G401.6 (cell line): ENCODE data around the gene EEF2K.
"Not testable (repeated sequence)": the region's sequence is repeated elsewhere in the genome, so short reads cannot be mapped to it uniquely, and the experiment has no call there.

Experiments
- FAIRE-seq: peaks from 2 replicates; lab custom pipeline; 2012; peaks lifted over from hg19 to GRCh38; lab: Jason Lieb, UNC

The EEF2K gene

DNA sequence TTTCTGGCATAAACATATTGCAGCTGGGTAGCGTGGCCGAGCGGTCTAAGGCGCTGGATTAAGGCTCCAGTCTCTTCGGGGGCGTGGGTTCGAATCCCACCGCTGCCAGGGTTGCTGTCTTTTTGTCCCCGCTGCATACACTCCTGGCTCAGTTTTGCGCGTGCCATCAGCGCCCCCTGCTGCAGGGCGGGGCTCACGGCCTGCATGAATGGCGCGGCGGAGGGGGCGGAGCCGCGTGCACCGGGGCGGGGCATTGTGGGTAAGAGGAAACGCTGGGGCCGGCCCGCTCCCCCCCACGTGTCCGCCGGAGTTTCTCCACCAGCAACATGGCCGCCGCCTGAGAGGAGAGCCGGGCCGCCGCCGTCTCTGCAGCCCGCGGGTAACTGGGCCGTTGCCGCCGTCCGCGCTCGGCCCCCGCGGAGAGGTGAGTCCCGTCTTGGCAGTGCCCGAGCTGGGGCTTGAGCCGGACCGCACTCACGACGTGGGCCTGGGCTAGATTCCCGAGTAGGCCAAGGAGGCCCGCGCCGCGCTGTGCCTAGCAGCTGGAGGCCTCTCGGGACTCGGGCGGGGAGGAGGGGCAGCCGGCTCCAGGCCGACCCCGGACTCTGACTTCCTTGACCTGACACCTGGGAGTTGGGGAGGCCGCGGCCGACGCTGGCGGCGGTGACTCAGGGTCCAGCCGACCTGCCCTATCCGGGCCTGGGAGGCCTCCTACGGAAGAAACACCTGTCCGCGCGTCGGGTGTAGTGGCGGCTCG lies 91.2 kb downstream of the EEF2K start, which contains the start of gene POLR3E:
Gene POLR3E, plus strand, starts transcription at position 296 of the 757 bp plus-strand sequence. CDS start 5,560 bp downstream, outside the sequence.
- FAIRE-seq, result peak; percentile 69

DNA sequence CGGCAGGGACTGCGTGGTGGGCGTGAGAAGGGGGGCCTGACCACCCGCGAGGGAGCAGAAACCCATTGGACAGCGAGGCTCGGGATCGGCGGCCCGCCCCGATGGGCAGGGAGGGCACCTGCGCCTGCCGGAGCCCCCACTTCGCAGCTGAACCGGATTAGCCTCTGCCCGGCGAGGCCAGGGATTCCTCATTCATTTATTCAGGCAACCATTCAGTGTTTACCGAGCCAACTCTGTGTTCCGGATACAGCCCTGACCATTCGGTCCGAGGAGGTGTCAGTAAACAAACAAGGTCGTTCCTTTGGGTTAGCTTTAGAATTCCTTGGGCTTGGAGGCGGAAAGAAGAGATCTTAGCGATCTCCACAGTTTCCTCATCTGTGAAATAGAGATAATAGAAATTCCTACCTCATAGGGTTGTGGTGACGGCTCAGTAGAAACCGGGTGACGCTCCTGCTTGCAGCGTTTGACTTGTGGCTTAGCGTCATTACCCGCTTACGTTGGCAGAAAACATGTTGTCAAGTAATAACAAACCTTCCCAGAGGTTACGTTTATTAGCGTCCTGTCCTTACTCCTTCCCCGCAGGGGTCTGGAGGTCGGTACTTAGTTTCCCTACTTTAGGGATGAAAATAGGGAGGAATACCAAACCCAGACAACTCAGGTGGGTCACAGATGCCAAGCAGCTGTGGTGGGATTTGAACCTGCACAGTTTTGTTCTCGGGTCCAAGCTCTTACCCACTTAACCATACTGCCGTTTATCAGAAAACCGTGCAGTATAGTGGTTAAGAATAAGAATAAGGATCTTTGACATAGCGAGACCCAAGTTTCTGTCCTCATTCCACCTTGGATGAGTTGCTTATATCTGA lies 92.0 kb downstream of the EEF2K start:
- peak; percentile 93 for FAIRE-seq

DNA sequence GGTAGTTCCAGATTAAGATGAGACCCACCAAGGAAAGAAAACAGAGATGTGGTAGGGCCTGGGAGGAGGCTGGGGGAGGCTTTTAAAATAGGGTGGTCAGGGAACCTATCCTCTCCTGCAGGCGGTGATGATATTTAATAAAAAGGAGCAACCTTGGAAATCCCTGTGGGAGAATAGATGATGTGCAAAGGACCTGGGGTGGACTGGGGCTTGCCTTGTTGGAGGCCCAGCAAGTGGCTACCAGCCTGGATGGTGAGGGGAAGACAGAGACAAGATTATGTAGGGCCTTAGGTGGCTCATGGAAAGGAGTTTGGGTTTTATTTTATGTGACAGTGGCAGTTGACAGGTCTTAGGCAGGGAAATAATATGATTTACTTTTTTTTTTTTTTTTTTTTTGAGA lies 93.0 kb downstream of the EEF2K start:
- FAIRE-seq, result no peak

DNA sequence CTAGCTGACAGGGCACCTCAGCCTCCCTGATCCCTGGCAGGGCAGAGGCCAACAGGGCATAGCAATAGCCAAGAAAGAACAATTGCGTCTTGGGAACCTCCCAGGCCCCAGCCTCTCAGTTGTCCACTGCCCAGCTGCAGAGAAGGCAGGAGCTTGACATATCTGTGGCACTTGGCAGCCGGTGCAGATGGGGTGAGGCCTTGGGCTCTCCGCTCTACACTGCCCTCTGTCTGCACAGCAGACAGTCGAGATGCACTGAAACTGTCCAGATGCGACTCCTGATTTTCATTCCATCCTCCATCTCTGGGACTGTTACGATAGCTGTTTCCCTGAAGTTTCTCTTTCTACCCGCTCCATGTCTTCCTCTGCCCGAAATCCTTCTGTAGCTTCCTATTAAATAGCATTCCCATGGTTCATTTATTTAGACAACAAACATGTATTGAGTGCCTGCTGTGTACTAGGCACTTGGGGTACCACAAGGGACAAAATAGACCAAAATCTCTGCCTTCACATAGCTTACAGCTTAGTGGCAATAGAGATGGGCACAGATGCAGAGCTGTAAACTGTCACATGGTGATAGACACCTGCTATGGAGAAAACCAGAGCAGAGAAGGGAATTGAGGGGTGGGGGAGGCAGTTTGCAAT lies 94.5 kb downstream of the EEF2K start:
- no peak for FAIRE-seq

GRCh38 chr16:22301423-22301822 lies 95.3 kb downstream of the EEF2K start:
- FAIRE-seq, result not testable (repeated sequence)

DNA sequence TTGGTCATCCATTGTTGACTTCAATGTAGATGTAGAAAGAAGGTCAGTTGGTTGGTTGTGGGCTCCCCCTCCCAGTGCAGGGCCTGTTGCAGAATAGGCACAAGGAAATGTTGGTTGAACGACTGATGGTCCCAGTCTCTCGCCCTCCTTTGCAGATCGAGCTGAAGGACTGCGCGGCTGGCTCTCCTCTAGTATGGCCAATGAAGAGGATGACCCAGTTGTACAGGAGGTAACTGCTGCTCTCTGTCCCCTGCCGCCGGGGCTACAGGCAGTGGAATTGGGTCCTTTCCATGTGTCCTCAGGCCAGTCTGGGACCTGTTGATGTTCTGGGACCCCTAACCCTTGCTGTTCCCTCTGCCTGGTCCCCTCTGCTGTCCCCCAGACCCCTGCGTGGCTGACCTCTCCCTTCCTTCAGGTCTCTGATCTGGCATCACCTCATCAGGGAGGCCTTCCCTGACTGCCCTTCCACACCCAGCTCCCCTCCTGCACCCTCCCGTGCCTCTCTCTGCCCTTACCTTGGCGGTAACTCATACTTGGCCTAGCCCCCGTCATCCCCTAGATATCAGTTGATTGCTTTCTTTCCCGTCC lies 96.8 kb downstream of the EEF2K start:
- no peak for FAIRE-seq

GRCh38 chr16:22304411-22304810 lies 98.3 kb downstream of the EEF2K start:
- FAIRE-seq, result no peak

- FAIRE-seq, result no peak
Observed at GRCh38 chr16:22306788-22307187, 100.7 kb downstream of the EEF2K start.

DNA sequence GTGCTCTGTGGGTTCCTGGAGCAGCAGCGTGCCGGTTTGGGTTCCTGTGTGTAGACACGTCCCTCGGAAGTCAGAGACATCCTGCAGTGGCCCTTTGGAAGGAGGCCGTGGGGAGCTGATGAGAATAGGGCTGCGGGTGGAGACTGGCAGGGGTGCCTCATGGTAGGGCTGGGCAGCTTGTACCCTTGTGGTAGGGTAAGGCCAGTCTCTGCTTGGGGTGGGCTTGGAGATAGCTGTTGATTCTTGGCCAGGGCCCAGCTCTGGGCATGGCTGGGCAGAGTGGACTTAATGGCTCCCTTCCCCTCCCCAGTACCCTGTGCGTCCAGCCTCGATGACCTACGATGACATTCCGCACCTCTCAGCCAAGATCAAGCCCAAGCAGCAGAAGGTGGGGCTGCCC lies 101.8 kb downstream of the EEF2K start:
- FAIRE-seq, result no peak

GRCh38 chr16:22308824-22309520 lies 102.9 kb downstream of the EEF2K start:
- no peak for FAIRE-seq

DNA sequence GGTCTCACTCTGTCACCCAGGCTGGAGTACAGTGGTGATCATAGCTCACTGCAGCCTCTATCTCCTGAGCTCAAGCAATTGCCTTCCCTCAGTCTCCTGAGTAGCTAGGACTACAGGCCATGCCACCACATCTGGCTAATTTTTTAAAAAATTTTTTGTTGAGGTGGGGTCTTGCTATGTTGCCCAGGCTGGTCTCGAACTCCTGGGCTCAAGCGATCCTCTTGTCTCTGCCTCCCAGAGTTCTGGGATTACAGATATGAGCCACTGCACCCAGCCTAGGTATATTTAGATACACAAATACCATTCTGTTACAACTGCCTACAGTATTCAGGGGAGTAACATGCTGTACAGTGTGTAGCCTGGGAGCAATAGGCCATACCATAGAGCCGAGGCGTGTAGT lies 105.4 kb downstream of the EEF2K start:
- FAIRE-seq, result no peak

GRCh38 chr16:22312897-22313781 lies 107.1 kb downstream of the EEF2K start:
- FAIRE-seq, result no peak

DNA sequence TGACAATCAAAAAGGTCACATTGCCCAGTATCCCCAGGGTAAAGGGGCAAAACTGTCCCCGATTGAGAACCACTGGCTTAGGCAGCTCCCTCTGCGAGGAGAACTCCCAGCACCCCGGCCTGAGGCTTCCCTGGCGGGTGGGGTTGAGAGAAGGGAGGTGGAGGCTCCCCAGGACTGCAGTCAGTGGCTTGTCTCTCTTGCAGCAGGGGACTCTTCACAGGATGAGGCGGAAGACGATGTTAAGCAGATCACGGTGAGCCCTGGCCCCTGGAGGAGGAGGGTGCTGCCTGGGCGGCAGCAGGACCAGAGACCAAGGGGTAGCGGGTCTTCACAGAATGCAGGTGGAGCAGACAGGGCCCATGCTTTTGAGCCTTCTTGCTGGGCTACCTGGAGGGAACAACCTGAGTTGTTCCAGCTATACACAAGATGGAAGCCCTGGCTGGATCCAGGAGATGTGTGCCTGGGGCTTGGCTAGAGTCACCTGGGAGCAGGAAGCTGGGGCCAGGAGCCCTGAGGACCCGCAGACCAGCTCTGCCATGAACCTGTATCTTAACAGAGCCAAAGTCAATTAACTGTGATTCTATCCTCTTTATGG lies 107.9 kb downstream of the EEF2K start:
- no peak for FAIRE-seq

DNA sequence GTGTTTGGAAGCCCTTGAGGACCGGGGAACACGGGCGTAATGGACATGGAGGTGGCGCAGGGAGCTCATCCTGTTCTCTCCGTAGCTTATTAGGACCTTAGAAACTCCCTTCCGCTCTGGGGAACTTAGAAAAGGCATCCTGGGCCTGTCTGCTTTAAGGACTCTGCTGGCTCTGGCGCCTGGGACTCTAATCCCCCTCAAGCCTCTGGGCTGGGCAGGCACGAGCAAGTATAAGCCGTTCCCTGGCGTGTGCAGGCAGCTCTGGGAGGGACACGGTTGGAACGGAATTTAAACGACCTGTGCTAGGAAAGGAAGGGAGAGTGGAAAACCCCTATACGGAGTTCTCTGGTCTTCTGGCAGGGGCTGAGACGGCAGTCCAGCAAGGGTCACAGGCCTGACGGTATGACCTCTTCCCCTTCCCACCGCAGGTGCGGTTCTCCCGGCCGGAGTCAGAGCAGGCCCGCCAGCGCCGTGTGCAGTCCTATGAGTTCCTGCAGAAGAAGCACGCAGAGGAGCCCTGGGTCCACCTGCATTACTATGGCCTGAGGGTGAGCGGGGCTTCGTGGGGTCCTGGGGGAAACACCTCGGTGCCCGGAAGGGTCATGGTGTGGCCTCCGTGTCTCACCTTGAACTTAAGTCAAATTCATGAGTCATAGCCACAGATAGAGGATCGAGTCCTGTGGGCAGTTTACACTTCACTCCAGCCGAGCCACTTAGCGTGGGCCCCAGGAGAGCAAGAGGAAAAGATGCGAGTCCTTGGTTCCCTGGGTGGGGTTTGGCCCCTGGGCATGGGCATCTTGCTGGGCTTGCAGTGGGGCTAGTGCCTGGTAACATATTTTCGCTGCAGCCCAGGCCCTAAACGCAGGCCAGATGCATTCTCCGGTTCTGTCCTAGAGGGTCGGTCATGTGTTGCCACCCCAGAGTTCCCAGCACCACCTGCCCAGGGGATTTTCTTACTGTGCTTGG lies 108.9 kb downstream of the EEF2K start:
- no peak for FAIRE-seq

DNA sequence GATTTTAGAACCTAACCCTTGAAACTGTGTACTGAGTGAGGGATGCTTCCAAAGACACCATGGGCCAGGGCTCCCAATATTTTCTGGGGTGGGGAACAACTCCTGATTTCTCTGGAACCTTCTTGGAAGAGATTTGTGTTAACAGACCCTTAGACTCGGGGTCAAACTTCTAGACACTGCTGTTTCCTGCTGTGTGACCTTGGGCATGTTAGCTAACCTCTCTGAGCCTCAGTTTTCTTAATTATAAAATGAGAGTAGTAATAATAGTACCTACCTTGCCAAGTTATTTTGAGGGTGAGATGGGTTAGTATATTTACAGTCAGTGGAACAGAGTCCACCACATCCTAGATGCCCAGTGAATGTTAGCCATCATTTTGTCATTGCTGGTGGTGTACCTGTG lies 109.9 kb downstream of the EEF2K start:
- no peak for FAIRE-seq

GRCh38 chr16:22316411-22316811 lies 110.3 kb downstream of the EEF2K start:
- no peak for FAIRE-seq

DNA sequence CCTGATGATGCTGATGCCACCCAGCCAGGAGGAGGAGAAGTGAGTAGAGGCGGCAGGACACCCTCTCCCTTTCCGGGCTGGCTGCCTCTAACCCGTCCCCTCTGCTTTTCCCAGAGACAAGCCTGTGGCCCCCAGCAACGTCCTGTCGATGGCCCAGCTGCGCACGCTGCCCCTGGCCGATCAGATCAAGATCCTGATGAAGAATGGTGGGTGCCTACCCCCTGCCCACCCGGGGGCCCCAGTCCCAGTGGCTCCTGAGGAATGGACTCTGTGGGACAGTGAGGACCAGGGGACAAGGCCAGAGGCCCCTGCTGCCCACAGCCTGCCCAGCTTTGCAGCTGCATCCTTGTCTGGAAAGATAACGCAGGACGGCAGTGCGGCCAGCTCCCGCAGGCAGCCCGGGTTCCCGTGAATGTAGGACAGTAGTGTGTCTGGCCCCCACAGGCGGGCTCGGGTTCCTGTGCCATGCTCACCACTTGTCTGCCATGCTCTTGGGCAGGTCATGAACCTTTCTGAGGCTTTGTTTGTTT lies 111.0 kb downstream of the EEF2K start:
- FAIRE-seq, result no peak

DNA sequence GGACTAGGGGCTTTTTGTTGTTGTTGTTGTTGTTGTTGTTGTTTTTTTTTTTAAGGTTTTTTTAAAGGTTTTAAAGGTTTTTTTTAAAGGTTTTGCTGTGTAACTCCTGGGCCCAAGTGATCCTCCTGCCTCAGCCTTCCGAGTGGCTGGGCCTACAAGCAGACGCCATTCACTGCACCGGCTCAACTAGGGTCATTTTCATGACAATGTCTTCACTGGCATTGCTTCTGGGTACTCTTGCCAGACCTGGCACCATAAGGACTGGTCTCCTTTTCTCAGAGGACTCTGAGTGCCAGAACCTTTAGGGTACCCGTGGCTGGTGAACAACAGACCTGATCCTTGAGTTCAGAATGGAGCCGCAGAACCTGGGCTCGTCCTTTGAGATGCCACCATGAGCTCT lies 111.5 kb downstream of the EEF2K start:
- FAIRE-seq, result no peak
